Fibroblast of upper back skin (primary cell): ENCODE data around the gene ADAM19.
"Not testable (repeated sequence)": the region's sequence is repeated elsewhere in the genome, so short reads cannot be mapped to it uniquely, and the experiment has no call there.

Experiments used
- DNase-seq: peaks from one replicate; pipeline ENCODE4 v3.0.0-alpha.2; 2013

ADAM19 gene

DNA sequence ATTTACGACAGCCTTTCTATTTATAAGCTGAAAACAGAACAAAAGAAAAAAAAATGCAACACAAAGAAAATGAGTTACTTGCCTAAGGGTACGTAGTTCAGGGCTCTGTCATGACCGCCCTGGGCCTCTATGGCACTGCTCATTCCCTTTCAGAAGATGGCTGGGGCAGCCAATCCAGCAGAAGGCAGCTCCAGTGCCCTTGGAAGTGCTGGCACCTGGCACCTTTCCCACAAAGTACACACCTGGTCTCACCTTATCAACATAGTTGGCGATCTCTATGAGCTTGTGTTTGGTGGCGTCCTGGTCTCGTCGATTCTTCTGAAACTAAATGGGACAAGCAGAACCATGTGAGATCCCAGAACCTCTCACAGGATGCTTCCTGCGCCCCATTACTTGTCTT lies 62.4 kb downstream of the ADAM19 start:
- DNase-seq = no peak

DNA sequence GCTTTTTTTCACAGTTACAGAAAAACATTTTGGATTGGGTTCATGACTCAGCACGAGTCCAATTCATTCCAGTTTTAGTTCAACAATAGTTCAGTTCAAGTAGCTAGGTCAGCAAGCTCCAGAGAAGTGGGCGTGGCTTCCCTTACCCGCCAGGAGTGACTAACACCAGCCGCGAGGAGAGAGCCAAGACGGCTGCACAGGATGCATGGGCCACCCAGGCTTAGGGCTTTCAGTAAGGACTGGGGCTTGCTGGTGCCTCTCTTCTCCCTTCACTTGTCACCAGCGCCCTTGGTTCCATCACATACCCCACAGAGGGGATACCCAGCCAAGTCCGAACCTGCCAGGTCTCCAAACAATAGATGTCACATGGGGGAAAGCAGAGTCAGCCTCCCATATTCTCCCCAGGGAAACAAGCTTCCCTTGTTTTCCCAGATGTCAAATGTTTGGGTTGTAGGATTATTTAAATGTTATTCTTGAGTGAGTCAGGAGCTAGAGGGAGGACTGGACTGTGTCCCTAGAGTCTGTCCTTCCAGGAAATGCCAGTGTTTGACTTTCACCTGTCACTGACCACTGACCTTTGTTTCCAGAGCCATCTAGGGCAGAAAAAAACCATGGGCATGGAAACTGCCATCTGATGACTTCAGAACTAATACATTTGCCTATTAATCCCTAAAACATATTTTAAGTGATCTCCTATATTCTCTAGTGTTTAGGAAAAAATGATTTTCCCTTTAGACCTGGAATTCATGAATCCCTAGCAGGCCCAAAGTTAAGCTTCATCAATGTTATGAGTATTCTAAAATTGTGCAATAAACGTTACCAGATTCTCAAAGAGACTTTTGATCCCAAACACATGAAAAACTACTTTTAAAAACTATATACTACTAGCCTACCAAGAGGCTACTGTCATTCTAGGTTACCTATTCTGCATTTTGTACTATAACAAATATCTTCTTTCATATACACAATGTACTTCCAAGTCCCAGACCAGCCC lies 63.6 kb downstream of the ADAM19 start:
- peak; percentile 98 for DNase-seq

DNA sequence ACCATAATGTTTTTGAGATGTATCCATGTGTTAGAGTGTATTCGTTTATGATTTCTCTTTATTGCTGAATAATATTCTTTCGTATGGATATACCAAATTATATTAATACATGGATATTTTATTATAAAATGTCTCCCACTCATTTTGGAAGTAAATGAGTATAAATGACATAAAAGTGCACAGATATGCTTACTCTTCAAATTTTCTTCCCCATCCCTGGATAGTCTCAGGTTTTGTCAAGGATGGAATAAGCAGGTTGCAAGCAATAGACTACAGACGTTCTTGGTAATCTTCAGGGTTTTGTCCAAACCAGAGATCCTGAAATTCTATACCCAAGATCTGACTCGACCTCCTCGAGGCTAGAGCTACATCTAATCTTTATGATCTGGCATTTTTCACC lies 64.9 kb downstream of the ADAM19 start:
- DNase-seq = no peak

DNA sequence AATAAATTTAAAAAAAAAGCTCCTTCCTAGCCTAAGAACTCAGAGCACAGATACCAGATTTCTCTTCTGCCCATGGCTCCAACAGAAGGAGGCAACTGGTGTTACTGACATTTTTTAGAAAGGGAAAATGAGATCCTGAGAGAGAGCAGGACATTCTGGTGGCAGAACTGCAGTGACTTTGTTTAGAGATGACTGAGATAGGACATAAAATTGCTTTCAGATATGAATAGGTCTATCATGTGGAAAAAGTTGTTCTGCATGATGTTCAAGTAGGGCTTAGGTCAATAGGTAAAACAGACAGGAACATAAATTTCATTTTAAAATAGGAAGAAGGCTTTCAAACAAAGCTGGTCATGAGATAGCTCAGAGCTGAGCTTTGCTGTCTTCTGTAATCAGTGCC lies 66.0 kb downstream of the ADAM19 start:
- DNase-seq = no peak

DNA sequence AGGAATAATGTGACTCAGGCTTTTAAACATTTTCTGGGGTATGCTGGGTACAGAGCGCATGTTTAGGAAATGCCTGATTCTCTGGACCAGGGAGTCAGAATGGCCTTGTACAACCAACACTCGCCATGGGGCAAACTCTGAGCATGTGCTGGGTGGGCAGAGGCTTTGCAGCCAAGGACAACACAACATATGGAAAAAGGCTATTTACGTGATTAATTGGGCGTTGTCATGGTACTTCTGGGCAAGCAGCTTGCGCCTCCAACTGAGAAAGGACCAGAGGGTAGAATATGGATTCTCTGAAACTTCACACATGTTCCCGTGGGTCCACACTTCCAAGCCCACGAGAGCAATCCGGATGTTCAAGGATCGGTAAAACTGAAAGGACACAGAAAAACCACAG lies 66.5 kb downstream of the ADAM19 start:
- DNase-seq = no peak

DNA sequence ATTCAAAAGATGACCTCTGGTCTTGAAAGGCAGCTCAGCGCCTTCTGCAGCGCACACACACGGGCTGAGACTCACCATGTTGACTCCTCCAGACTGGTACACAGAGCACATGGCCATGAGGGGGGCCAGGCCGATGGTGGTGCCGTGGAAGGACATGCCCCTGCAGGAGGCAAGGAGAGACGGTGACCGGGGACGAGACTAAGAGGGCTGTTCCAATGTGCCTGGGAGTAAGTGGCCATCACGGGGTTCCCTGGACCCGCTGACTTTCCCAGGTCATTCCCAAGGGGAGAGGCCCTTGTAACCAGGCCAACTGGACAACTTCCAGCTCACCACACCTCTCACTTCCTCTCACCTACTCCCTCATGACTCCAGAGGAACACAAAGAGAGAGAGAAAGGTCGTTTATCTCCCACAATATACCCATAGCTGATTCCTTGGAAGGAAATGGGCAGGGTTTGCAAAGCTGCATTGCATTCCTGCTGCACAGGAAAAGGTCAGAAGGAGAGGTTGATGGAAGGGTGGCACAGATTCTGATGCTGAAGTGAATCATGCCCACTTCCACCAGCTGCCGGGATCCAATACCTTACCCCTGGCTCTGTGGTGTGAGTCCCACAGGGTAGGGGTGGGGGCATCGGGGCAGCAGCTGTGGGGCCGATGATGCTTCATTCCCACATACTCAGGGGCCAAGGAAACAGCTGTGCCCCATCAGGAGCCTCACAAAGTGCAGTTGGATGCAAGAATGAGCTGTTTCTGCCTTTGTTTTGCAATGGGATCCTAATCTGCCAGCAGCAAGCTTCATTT lies 68.4 kb downstream of the ADAM19 start:
- no peak for DNase-seq

DNA sequence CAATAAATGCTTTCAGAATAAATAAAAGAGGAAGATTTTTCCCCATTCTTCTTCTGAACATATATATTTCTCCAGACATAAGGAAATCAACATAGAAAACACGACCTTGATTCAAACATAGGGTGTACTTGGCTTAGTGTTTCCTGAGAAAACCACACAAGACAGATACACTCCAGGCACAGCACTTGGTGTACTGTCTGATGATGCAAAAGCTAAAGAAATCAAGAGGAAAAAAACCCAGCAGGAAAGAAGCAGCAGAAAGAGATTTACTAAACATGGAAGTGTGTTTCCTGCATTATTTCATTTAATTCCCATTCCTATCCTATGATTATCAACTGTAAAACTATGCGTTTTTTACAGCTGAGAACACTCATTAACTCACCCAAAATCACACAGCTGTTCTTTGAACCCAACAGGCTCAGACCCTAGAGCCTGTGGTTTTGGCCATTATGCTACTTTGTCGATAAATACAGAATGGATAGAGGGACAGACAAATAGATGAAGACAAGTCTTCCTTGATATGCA lies 69.4 kb downstream of the ADAM19 start:
- no peak for DNase-seq

DNA sequence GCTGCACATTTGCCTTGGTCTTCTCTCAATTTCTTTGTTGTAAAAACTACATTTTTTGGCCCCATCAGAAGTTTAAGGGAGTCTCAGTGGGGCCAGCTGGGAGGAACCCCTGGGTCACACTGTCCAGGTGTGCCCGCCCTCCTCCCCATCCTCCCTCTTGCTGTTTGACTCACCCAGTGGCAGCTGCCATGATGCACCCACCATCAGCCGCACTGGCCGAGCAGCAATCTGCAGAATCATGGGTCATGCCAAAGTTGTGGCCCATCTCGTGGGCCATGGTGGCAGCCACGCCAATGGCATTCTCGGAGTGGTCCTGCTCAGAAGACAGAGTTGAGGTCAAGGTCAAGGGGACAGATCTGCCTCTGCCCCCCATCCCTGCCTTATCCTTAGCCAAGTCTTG lies 70.1 kb downstream of the ADAM19 start:
- DNase-seq = no peak

DNA sequence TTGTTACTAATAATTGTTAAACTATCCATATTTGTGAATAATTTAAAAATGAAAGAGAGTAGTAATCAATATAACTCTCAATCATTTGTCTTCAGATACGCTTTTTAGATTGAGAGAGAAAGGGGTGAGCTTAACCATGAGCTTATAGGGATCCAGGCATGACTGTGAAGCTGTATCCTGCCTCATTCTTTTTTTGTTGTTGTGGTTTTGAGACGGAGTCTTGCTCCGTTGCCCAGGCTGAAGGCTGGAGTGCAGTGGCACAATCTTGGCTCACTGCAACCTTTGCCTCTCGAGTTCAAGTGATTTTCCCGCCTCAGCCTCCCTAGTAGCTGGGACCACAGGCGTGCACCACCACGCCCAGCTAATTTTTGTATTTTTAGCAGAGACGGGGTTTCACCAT lies 71.5 kb downstream of the ADAM19 start:
- DNase-seq = no peak

DNA sequence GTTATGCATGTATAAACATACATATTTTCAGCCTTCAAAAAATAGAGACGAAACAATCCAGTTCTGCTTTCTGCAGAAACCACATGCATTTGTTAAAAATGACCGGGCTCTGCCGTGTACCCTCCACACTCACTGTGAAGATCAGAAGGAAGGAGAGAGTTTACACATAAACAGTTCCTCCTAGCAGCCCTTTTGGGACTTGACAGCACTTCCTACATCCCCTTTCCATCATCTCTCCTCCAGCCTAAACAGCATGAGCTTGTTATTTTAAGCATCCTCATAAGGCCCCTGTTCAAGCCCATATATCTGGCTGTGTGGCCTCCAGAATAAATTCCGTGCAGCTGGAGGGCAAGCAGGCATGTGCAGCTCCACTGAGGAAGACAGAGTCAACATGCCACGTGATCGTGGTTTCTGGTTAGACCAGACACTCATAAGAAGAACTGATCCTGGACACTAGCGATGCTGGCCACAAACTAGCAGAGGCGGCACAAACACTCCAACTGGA lies 73.4 kb downstream of the ADAM19 start:
- peak; percentile 26 for DNase-seq

DNA sequence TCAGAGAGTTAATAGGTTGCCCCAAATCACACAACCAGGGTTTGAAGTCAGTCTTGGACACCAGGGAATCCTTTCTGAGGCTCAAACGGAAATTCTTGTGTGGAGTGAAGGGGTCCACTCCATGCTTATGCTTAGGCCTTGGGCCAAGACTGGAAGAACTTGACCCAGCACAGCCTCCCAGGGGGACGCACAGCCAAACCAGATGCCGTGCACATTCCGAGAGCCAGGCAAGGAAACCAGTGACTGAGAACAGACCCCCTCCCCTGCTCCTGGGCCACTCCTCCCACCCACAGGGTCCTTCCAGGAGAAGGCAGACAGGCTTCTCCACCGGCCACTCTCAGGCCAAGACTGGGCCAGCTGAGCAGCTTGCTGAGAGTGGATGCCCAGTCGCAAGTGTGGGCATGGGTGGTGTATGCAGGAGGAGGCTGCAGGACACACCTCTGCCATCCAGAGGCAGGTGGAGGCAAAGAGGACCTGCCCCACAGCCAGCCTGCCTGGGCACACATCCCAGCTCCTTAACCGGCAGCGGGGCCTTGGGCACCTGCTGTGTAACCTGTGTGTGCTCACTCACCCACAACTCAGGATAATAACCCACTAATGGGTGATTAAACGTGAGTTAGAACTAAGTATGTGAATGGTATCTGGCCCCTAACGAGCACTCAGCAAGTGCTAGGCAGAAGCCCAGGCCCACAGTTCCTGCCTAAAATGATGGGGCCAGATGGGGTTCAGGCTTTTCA lies 77.5 kb downstream of the ADAM19 start:
- DNase-seq = no peak

DNA sequence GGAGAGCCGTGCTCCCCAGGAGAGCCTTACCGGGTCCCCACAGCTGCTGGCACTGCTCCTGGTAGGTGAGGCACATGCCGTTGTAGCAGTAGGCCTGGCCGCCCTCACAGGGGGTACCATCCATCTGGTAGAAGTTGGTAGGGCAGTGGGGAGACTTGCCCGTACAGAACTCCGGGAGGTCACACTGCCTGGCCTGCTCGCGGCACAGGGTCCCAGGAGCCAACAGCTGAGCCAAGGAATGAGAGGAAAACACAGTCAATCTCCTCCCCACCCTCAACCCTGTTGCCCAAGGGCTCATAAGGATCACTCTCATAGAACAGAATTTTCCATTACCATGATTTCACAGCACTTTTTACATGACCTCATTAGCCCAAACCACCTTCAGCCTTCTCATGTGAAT lies 78.7 kb downstream of the ADAM19 start:
- no peak for DNase-seq

DNA sequence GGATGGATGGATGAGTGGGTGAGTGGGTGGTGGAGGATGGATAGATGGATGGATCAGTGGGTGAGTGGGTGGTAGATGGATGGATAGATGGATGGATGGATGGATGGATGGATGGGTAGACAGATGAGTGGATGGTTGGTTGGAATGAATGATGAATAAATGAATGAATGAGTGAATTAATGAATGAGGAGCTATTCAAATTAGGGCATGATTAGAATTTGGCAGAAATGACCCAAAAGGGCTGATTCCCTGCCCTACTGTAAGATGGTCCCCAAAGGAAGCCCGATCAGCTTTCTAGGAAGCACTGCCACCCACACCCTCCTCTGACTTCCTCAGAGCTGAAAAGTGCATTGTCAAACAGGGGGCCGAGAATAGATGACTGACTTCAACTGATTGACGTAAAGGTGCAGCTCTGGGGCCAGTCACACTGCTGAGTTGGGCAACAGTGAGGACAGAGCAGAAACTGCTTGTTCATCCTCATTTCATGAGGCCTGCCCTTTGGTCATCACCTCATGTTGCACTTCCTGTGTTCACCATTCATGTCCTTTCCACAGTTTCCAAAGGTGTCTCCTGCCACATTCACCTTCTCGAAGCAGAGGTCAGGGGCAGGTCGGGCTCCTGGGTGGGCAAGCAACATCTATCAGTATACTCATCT lies 81.3 kb downstream of the ADAM19 start:
- no peak for DNase-seq

DNA sequence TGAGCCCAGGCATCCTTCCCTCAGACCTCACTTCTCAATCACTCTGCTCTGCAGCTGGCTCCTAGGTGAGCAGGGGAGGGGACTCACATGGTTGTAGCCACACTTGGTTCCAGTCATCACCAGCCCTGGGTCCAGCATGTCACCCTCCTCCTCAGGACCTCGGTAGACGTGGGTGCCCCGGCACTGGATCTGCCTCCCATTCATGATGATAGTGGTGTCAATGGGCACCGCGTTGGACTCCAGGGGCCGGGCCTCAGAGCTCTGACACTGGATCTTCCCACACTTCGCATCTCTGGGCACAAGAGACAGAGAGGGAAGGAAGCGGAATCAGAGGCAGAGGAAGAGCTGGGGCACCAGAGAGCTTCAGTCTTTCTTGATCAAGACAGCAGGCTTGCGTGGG lies 82.7 kb downstream of the ADAM19 start:
- DNase-seq = no peak

DNA sequence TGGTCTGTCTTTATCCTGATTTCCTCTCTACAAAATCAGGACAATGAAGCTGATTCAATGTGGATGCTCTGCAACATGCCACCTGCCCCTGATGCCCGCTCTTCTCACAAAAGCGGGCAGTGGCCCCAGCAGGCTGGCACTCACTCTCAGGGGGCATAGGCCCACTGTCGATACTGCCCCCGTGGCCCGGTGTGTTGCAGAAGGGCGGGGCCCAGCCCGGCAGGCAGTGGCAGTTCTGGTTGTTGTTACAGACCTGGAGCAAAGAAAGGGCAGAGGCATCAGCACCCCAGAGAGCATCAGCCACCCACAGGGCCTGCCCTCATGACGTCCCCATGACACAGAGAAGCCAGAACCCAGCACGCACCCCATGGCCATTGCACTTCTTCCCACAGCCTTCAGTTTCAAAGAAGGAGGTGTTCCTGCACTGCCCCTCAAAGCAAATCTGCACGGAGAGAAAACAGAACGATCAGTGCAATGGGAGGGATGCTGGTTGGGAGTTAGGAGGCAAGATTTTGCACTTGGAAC lies 84.0 kb downstream of the ADAM19 start:
- DNase-seq = no peak

DNA sequence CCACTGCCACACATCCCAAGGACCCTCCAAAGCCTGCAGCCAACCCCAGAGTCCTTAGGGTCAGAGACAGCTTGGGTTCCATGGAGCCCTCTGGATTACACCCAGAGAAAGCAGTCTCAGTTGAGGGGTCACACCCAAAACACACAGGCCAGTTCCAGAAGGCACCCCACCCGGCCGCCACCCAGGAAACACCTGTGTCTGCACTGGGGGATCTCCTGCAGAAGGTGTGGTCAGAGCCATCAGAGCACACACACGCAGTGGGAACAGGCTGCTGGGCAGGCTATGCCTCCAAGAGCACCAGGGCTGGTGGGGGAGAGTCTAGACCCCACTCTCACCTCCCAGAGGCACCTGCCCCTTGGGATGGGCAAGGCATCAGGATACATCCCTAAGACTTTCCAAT lies 88.2 kb downstream of the ADAM19 start:
- DNase-seq = no peak

DNA sequence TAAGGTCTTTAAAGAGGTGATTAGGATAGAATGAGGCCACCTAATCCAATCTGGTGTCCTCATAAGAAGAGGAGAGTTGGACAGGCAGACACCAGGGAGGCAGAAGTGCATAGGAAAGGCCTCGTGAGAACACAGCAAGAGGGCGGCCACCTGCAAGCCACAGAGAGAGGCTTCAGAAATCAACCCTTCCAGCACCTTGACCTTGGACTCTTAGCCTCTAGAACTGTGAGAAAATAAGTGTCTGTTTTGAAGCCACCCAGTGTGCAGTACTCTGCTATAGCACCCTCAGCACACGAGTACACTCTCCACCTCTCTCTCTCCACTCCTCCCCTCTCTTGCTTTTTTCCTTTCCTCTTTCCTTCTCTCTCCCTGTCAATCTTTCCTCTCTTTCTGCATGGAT lies 88.7 kb downstream of the ADAM19 start:
- DNase-seq = no peak

DNA sequence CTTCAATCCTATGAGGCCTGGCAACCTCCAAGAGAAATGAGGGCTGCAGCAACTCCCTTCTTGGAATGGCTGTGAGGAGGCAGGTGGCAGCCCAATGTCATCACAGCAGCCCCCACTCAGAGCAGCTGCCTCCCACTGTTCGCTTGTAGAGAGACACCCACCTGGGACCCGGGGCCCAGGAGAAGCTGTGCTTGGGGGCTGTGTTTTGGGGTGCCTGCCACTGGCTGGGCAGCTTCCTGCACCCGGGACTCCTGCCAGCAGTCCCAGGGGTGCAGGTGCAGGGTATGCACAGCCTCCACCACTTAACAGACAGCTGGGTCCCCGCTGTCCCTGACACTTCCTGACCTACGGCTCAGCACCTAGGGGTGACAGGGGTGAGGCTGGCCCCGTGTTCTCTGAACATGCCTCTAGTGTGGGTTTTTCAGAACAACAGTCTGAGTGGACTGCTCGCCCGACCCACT lies 89.3 kb downstream of the ADAM19 start:
- no peak for DNase-seq

DNA sequence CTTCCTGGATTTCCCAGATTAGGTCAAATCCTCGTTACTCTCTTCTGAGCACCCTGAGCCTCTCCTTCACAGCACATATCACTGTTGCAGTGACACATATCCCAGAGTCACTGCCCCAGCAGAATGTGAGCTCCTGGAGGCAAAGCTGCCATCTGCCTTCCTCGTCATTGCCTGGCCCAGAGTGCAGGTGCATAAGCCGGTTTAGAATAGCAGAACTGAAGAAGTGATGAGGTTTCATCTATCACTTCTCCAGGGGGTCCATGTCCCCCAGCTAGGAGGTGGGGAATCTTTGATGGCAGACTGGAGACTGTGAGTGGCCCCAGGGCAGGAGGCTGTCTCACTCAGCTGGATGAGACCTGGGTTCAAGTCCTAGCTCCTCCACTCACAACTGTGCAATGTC lies 89.8 kb downstream of the ADAM19 start:
- no peak for DNase-seq

DNA sequence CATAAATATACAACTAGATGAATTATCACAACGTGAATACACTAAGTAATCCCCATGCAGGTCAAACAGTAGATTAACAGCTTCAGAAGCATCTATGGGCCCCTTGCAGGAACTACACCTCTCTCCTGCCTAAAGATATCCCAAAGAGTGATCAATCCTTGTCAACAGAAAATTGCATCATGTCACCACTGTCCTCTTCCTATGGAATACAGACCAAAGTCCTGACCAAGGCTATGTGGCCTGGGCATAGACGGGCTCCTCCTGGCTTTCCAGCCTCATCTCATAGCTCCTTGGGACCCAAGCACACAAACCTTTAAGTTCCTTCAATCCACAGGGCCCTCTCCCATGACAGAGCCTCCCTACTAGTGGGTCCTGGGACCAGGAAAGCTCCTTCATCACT lies 90.2 kb downstream of the ADAM19 start:
- DNase-seq = no peak

DNA sequence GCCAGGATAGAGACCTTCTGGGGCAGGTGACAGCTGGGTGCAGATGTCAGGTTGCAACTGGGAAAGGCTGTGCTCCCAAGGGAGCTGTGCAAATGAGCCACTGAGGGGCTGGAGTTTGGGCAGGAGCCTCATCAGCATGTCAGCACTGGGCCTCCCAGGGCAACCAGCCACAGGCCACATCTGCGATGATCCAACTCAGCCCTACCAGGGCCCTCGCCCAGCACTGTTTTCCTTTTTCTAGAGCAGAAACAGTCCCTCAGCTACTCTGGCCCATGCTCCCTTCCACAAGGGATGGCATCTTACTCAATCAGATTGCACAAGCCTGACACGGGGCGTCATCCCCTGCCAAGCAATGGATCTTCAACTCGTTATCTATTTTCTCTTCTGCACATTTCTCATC lies 90.8 kb downstream of the ADAM19 start:
- DNase-seq = no peak

DNA sequence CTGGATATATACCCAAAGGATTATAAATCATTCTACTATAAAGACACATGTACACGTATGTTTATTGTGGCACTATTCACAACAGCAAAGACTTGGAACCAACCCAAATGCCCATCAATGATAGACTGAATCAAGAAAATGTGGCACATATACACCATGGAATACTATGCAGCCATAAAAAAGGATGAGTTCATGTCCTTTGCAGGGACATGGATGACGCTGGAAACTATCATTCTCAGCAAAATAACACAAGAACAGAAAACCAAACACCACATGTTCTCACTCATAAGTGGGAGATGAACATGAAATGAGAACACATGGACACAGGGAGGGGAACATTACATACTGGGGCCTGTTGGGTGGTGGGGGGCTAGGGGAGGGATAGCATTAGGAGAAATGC lies 92.9 kb downstream of the ADAM19 start:
- DNase-seq = not testable (repeated sequence)
